ENCODE results near the gene CYP39A1.

GRCh38 chr6:46541556-46541955 lies 111.1 kb downstream of the CYP39A1 start:
- no peak for TF ChIP-seq CTCF (conservative IDR thresholded peaks at IDR 0.05; ENCODE audit: low read length)
- no peak for TF ChIP-seq EZH2phosphoT487 (IDR thresholded peaks at IDR 0.05; ENCODE audit: borderline replicate concordance)
